Measurements from ENCODE around the gene RRAD.

DNA sequence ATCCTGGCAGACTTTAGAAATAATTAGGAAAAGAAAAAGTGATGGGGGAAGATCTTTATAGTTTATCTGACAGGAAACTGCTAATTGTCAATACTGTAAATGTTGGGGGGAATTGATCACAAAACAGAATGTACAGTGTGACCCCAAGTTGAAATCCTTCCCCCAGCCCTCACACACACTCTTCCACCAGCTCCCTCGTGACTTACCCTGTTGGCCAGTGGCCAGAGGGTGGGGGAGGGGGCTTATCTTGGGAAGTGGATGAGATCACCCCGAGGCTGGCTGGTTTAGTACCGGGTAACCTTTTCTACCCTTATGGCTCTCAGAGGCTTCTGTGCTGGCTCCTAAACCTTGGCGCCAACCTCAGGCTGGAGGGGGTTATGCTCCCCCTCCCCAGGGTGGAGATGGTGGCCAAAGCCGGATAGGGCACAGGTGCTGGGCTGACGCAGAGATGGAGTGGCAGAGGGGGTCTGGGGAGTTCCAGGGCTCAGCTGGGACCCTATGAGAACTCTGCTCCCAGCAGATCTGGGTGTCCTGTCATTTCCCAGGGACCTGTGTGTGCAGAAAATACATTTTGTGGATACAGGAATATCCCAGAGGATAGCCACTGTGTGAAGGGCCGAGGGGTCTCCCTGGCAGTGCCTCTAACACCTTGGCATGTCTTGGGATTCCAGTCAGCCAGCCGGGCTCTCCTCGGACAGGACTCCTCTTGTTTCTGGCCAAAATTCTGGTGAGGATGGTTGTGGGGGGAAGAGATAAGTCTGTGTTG, 25.2 kb downstream of the RRAD start:
- TF ChIP-seq CTCF (IDR thresholded peaks at IDR 0.05; ENCODE audit: insufficient read depth, low read depth, low read length) (no peak), EZH2 (IDR thresholded peaks at IDR 0.05; ENCODE audit: insufficient read depth, low read length) (no peak)

All from astrocyte (in vitro differentiated cells and primary cell).